ENCODE results near the gene TRABD.
"Not testable (repeated sequence)": the region's sequence is repeated elsewhere in the genome, so short reads cannot be mapped to it uniquely, and the experiment has no call there.

Gene TRABD

GRCh38 chr22:50160947-50161346, 24.8 kb upstream of the TRABD start:
- no peaks in the 10 kb centered on the region for H3K4me1 ChIP-seq
- no peak for TF ChIP-seq CTCF (IDR thresholded peaks at IDR 0.05)
- no peak for DNase-seq
- H3K4me3 ChIP-seq = no peak overlapping the region
- no peaks in the 10 kb centered on the region for H3K36me3 ChIP-seq
- peaks cover 0 to 48% of the 10 kb centered on the region in 2 donors for H3K27me3 ChIP-seq
- H3K27ac ChIP-seq = no peak overlapping the region
- H3K9me3 ChIP-seq = no peaks in the 10 kb centered on the region
- intact Hi-C loops (cut with DNase I; ENCODE audit: low total_unique reads) = no loop called here

- H3K27me3 ChIP-seq = peaks cover 0 to 44% of the 10 kb centered on the region in 2 donors
- no peak for DNase-seq
- no peaks in the 10 kb centered on the region for H3K4me1 ChIP-seq
- TF ChIP-seq CTCF (IDR thresholded peaks at IDR 0.05) = no peak
- no peak overlapping the region for H3K27ac ChIP-seq
- no peaks in the 10 kb centered on the region for H3K36me3 ChIP-seq
- no peaks in the 10 kb centered on the region for H3K9me3 ChIP-seq
- intact Hi-C loops (cut with DNase I; ENCODE audit: low total_unique reads) = no loop called here
- H3K4me3 ChIP-seq = no peak overlapping the region
Observed at GRCh38 chr22:50161508-50162390, 24.0 kb upstream of the TRABD start.

GRCh38 chr22:50162391-50162956, 23.2 kb upstream of the TRABD start:
- Histone ChIP-seq H3K4me1 (no peaks in the 10 kb centered on the region), H3K4me3 (no peak overlapping the region), H3K9me3 (no peaks in the 10 kb centered on the region), H3K27ac (no peak overlapping the region), H3K36me3 (no peaks in the 10 kb centered on the region), H3K27me3 (peaks cover 0 to 47% of the 10 kb centered on the region in 2 donors)
- TF ChIP-seq CTCF (IDR thresholded peaks at IDR 0.05) = no peak
- intact Hi-C loops (cut with DNase I; ENCODE audit: low total_unique reads) = no loop called here
- DNase-seq = no peak

- Histone ChIP-seq H3K36me3 (no peaks in the 10 kb centered on the region), H3K27me3 (peaks cover 0 to 55% of the 10 kb centered on the region in 2 donors), H3K4me1 (peaks cover 0 to 10% (median 7%) of the 10 kb centered on the region in 4 donors), H3K27ac (no peak overlapping the region), H3K4me3 (no peak overlapping the region), H3K9me3 (no peaks in the 10 kb centered on the region)
- intact Hi-C loops (cut with DNase I; ENCODE audit: low total_unique reads) = no loop called here
- TF ChIP-seq CTCF (IDR thresholded peaks at IDR 0.05) = no peak
- no peak for DNase-seq
Observed at GRCh38 chr22:50165436-50166123, 20.1 kb upstream of the TRABD start.

- Histone ChIP-seq H3K36me3 (no peaks in the 10 kb centered on the region), H3K4me1 (peaks cover 0 to 17% (median 13%) of the 10 kb centered on the region in 4 donors), H3K27ac (no peak overlapping the region), H3K4me3 (no peak overlapping the region), H3K27me3 (peaks cover 0 to 53% of the 10 kb centered on the region in 2 donors), H3K9me3 (no peaks in the 10 kb centered on the region)
- no peak for DNase-seq
- intact Hi-C loops (cut with DNase I; ENCODE audit: low total_unique reads) = no loop called here
- no peak for TF ChIP-seq CTCF (IDR thresholded peaks at IDR 0.05)
Observed at GRCh38 chr22:50167689-50168489, 17.8 kb upstream of the TRABD start.

GRCh38 chr22:50168490-50169180, 17.1 kb upstream of the TRABD start:
- H3K9me3 ChIP-seq; H3K4me3 ChIP-seq; H3K27ac ChIP-seq; H3K36me3 ChIP-seq; DNase-seq; intact Hi-C loops (cut with DNase I; ENCODE audit: low total_unique reads): not testable (repeated sequence)
- Histone ChIP-seq H3K27me3 (peaks cover 0 to 54% of the 10 kb centered on the region in 2 donors), H3K4me1 (peaks cover 0 to 17% (median 13%) of the 10 kb centered on the region in 4 donors)
